ENCODE data around the gene CATSPER1. TPM values are rescaled to one million over a fixed set of nuclear protein-coding genes. Genes with fewer than 3 reads are reported as not detected.

CATSPER1 gene
- total and polyA plus RNA-seq, 11 donors: 0.12 to 0.91 (median 0.35) TPM; not detected in 8

- H3K36me3 ChIP-seq: peaks cover 0 to 68% (median 52%) of the 10 kb centered on the region in 9 donors
- peak; percentile 25 to 87 (median 73) for ATAC-seq
- TF ChIP-seq CTCF (IDR thresholded peaks at IDR 0.05) (peak in 2 of 12 donors; percentile 0 to 8), POLR2A (IDR thresholded peaks at IDR 0.05) (peak in 1 of 2 donors; percentile 53)
- H3K9me3 ChIP-seq: no peaks in the 10 kb centered on the region
- WGBS, 4 donors: 0 to 1% (median 1%) methylated on average over 20 to 120 of the region's 120 CpGs
- intact Hi-C loops (cut with DNase I): loop anchor here in 9 of 10 donors (2.0 to 10.0 kb wide), 6 partner anchors 17 to 65 kb away; partner anchors contain the start of gene SF3B2 (in 1 of the 9)
- H3K4me1 ChIP-seq: peaks cover 0 to 61% (median 34%) of the 10 kb centered on the region in 12 donors
- H3K27me3 ChIP-seq: no peaks in the 10 kb centered on the region
- peak within 1 kb of the TSS; percentile 93 to 100 (median 99) for H3K27ac ChIP-seq
- peak within 1 kb of the TSS; percentile 81 to 99 (median 93) for H3K4me3 ChIP-seq
- peak; percentile 89 to 94 (median 90) for DNase-seq
These were observed 43.7 kb upstream of the CATSPER1 start, which contains the start of gene PACS1 for GRCh38 chr11:66069715-66070603. Gene PACS1 (plus strand): TSS chr11:66070272. CDS start chr11:66070487, 215 bp downstream.

GRCh38 chr11:66068923-66069714 lies 42.8 kb upstream of the CATSPER1 start:
- no peak for TF ChIP-seq POLR2A (IDR thresholded peaks at IDR 0.05)
- TF ChIP-seq CTCF (IDR thresholded peaks at IDR 0.05): peak in 1 of 12 donors; percentile 9
- peak overlapping the region; percentile 93 to 100 (median 99) for H3K27ac ChIP-seq
- no peaks in the 10 kb centered on the region for H3K27me3 ChIP-seq
- ATAC-seq (peak; percentile 38 to 76 (median 58)), DNase-seq (peak in 4 of 5 donors; percentile 63 to 76 (median 69))
- peaks cover 0 to 68% (median 53%) of the 10 kb centered on the region in 9 donors for H3K36me3 ChIP-seq
- H3K9me3 ChIP-seq: no peaks in the 10 kb centered on the region
- peaks cover 0 to 61% (median 34%) of the 10 kb centered on the region in 12 donors for H3K4me1 ChIP-seq
- 24 to 28% (median 26%) methylated on average over 14 of the region's 14 CpGs for WGBS, 4 donors
- intact Hi-C loops (cut with DNase I): loop anchor here in 4 of 10 donors (1.0 to 5.0 kb wide), 3 partner anchors 16 to 63 kb away; partner anchors contain the start of gene SF3B2 (in 2 of the 4)
- H3K4me3 ChIP-seq: peak overlapping the region; percentile 36 to 99 (median 92)

- DNase-seq: peak; percentile 70 to 83 (median 76)
- intact Hi-C loops (cut with DNase I): loop anchor here in 4 of 10 donors (1.0 to 5.0 kb wide), 3 partner anchors 15 to 64 kb away; partner anchors contain the start of gene SF3B2 (in 2 of the 4)
- H3K4me3 ChIP-seq: peak overlapping the region in 1 of 12 donors; percentile 93
- 39 to 48% (median 42%) methylated on average over 15 to 17 of the region's 17 CpGs for WGBS, 4 donors
- peak; percentile 15 to 59 (median 40) for ATAC-seq
- H3K27me3 ChIP-seq: no peaks in the 10 kb centered on the region
- peaks cover 0 to 69% (median 56%) of the 10 kb centered on the region in 9 donors for H3K36me3 ChIP-seq
- TF ChIP-seq CTCF (IDR thresholded peaks at IDR 0.05): peak; percentile 85 to 95 (median 89)
- TF ChIP-seq POLR2A (IDR thresholded peaks at IDR 0.05): no peak
- peak overlapping the region; percentile 93 to 100 (median 99) for H3K27ac ChIP-seq
- no peaks in the 10 kb centered on the region for H3K9me3 ChIP-seq
- peaks cover 0 to 59% (median 34%) of the 10 kb centered on the region in 12 donors for H3K4me1 ChIP-seq
These were observed 42.0 kb upstream of the CATSPER1 start for GRCh38 chr11:66068154-66068821.
